ENCODE data around the gene PELI2. TPM values are rescaled to one million over a fixed set of nuclear protein-coding genes. Genes with fewer than 3 reads are reported as not detected.

The PELI2 gene
- total RNA-seq, 4 donors from 2014 or later: 0.91 to 10.5 (median 3.9) TPM

- intact Hi-C loops (cut with DNase I): no loop called here
- H3K4me3 ChIP-seq: no peak overlapping the region
- no peaks in the 10 kb centered on the region for H3K9me3 ChIP-seq
- no peak for DNase-seq
- H3K27ac ChIP-seq: no peak overlapping the region
- no peak for TF ChIP-seq POLR2A (IDR thresholded peaks at IDR 0.05)
- no peak for TF ChIP-seq CTCF (IDR thresholded peaks at IDR 0.05)
- H3K27me3 ChIP-seq: no peaks in the 10 kb centered on the region
- H3K4me1 ChIP-seq: no peaks in the 10 kb centered on the region
- WGBS, 2 donors: 63 to 68% methylated on average over 5 of the region's 5 CpGs
- no peaks in the 10 kb centered on the region for H3K36me3 ChIP-seq
These were observed 206.9 kb downstream of the PELI2 start for GRCh38 chr14:56324856-56325699.

- H3K4me3 ChIP-seq: no peak overlapping the region
- H3K27me3 ChIP-seq: no peaks in the 10 kb centered on the region
- TF ChIP-seq CTCF (IDR thresholded peaks at IDR 0.05): no peak
- TF ChIP-seq POLR2A (IDR thresholded peaks at IDR 0.05): no peak
- no peaks in the 10 kb centered on the region for H3K9me3 ChIP-seq
- intact Hi-C loops (cut with DNase I): no loop called here
- H3K36me3 ChIP-seq: no peaks in the 10 kb centered on the region
- no peak for DNase-seq
- peaks cover 0 to 4% (median under 1%) of the 10 kb centered on the region in 3 donors for H3K4me1 ChIP-seq
- 41 to 55% methylated on average over 3 of the region's 3 CpGs for WGBS, 2 donors
- H3K27ac ChIP-seq: no peak overlapping the region
These were observed 209.8 kb downstream of the PELI2 start for GRCh38 chr14:56328021-56328420.

GRCh38 chr14:56331592-56332216 is 213.5 kb downstream of the PELI2 start:
- 72% methylated on average over 6 of the region's 7 CpGs for WGBS, 2 donors
- intact Hi-C loops (cut with DNase I): no loop called here

GRCh38 chr14:56333359-56334292 is 215.4 kb downstream of the PELI2 start:
- no peak for DNase-seq
- H3K27me3 ChIP-seq: no peaks in the 10 kb centered on the region
- intact Hi-C loops (cut with DNase I): no loop called here

More at GRCh38 chr14:56331592-56332216, 213.5 kb downstream of the PELI2 start:
- no peaks in the 10 kb centered on the region for H3K27me3 ChIP-seq
- H3K27ac ChIP-seq: no peak overlapping the region
- H3K4me1 ChIP-seq: peaks cover 0 to 18% (median 10%) of the 10 kb centered on the region in 3 donors
- no peaks in the 10 kb centered on the region for H3K36me3 ChIP-seq
- no peak for TF ChIP-seq CTCF (IDR thresholded peaks at IDR 0.05)
- TF ChIP-seq POLR2A (IDR thresholded peaks at IDR 0.05): no peak
- no peak for DNase-seq
- no peaks in the 10 kb centered on the region for H3K9me3 ChIP-seq
- H3K4me3 ChIP-seq: no peak overlapping the region

More at GRCh38 chr14:56333359-56334292, 215.4 kb downstream of the PELI2 start:
- 63 to 70% methylated on average over 9 of the region's 9 CpGs for WGBS, 2 donors
- H3K4me3 ChIP-seq: no peak overlapping the region
- peaks cover 0 to 18% (median 10%) of the 10 kb centered on the region in 3 donors for H3K4me1 ChIP-seq
- H3K36me3 ChIP-seq: no peaks in the 10 kb centered on the region
- TF ChIP-seq POLR2A (IDR thresholded peaks at IDR 0.05) (no peak), CTCF (IDR thresholded peaks at IDR 0.05) (no peak)
- H3K27ac ChIP-seq: peak overlapping the region in 2 of 4 donors; percentile 31 to 58
- no peaks in the 10 kb centered on the region for H3K9me3 ChIP-seq
